DOHH2 (cell line): Measurements from ENCODE around the gene TMED4.

Experiments used
- EZH2phosphoT487 ChIP-seq: fragments of 200-600 bp; sonication (generic); IDR thresholded peaks from 2 replicates; pipeline ENCODE4 v1.6.1; 2017; ENCODE audit warnings: borderline replicate concordance, mild to moderate bottlenecking, antibody characterized with exemption, low read length, moderate library complexity, mixed read lengths
- TF ChIP-seq, protein P1 (sequence below): fragments of 200-600 bp; sonication (generic); IDR thresholded peaks from one replicate; pipeline ENCODE4 v1.5.1; 2014; ENCODE audit warnings: antibody characterized with exemption, mild to moderate bottlenecking, low read depth, low read length; ENCODE audit not compliant: poor library complexity, severe bottlenecking

DNA sequence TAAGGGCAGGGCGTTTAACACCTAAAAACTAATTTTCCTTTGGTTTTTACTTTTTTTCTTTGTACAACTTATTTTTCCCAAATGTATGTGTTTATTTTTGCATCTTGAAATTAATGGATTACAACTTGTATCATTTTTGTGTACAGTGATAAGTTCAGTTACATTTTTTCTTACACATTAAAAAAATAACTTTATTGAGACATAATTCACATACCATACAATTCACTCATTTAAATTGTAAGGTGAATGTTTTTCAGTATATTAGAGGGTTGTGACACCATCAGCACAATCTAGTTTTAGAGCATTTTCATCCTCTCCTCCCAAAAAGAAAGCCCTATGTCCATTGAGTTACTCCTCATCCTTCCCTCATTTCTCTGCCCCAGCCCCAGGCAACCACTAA, 36.0 kb upstream of the TMED4 start:
- TF ChIP-seq, protein P1, sequence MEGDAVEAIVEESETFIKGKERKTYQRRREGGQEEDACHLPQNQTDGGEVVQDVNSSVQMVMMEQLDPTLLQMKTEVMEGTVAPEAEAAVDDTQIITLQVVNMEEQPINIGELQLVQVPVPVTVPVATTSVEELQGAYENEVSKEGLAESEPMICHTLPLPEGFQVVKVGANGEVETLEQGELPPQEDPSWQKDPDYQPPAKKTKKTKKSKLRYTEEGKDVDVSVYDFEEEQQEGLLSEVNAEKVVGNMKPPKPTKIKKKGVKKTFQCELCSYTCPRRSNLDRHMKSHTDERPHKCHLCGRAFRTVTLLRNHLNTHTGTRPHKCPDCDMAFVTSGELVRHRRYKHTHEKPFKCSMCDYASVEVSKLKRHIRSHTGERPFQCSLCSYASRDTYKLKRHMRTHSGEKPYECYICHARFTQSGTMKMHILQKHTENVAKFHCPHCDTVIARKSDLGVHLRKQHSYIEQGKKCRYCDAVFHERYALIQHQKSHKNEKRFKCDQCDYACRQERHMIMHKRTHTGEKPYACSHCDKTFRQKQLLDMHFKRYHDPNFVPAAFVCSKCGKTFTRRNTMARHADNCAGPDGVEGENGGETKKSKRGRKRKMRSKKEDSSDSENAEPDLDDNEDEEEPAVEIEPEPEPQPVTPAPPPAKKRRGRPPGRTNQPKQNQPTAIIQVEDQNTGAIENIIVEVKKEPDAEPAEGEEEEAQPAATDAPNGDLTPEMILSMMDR = no peak
- TF ChIP-seq EZH2phosphoT487 = no peak
